Sigmoid colon (tissue), 7 donors: ENCODE data around the gene GDF15. TPM values are rescaled to one million over a fixed set of nuclear protein-coding genes. Genes with fewer than 3 reads are reported as not detected.

Experiments used
- DNase-seq: peaks from one replicate; pipeline ENCODE4 v3.0.0-alpha.2; 2019
- H3K27ac ChIP-seq, 4 donors: fragments of 200-600 bp; sonication (generic); one replicate each; pipeline ENCODE4 v1.5.1; 2016 to 2019; ENCODE audit warnings: mild to moderate bottlenecking in 1 of 4
- H3K27me3 ChIP-seq, 3 donors: fragments of 200-600 bp; sonication (generic); one replicate each; pipeline ENCODE4 v1.5.1; 2019; ENCODE audit warnings: mild to moderate bottlenecking in 1 of 3
- H3K36me3 ChIP-seq, 4 donors: fragments of 200-600 bp; sonication (generic); one replicate each; pipeline ENCODE4 v1.5.1; 2016 to 2019
- H3K4me1 ChIP-seq, 4 donors: fragments of 200-600 bp; sonication (generic); one replicate each; pipeline ENCODE4 v1.5.1; 2017 to 2019
- H3K4me3 ChIP-seq, 4 donors: fragments of 200-600 bp; sonication (generic); one replicate each; pipeline ENCODE4 v1.5.1; 2017 to 2019; ENCODE audit warnings: mild to moderate bottlenecking in 2 of 4, moderate library complexity in 1 of 4
- H3K9me3 ChIP-seq, 4 donors: fragments of 200-600 bp in 3 of 4; sonication (generic) in 3 of 4; one replicate each; pipeline versions ENCODE4 v1.5.1 to v1.6.1; 2013 to 2019
- EP300 ChIP-seq, 4 donors: sonication (generic); formaldehyde crosslinking; IDR thresholded peaks; one replicate each; pipeline ENCODE4 v1.6.1; 2017; ENCODE audit warnings: antibody characterized with exemption in 4 of 4
- POLR2A ChIP-seq, 2 donors: fragments of 450-650 bp; IDR thresholded peaks; one replicate each; pipeline ENCODE4 v1.6.1; 2016; ENCODE audit warnings: antibody characterized with exemption in 2 of 2, mild to moderate bottlenecking in 2 of 2, moderate library complexity in 2 of 2
- POLR2AphosphoS5 ChIP-seq, 4 donors: sonication (generic); formaldehyde crosslinking; IDR thresholded peaks; one replicate each; pipeline ENCODE4 v1.6.1; 2017; ENCODE audit warnings: antibody characterized with exemption in 4 of 4
- WGBS, 2 donors: extraction: QIAGEN DNeasy Blood & Tissue Kit; methylation state at CpG; one replicate each; pipeline ENCODE4 v1.1.7; 2013; 5-methylcytosine and 5-hydroxymethylcytosine counted together
- intact Hi-C: fragments of 100-400 bp; cut with DNase I; formaldehyde crosslinking; loops from one replicate; pipeline ENCODE4 v1.15.1; 2023
- polyA plus RNA-seq, 3 donors: library from polyadenylated mRNA; stranded (reverse); fragments of 200-250 nt; gene quantifications; one replicate each; pipeline ENCODE4 v1.2.3, GENCODE V29; 2013
- total RNA-seq, 4 donors: library from RNA; depleted of rRNA; stranded (reverse); fragments of >200 nt; gene quantifications; one replicate each; pipeline ENCODE4 v1.1.0, GENCODE V29; 2016
- TF ChIP-seq, protein P1 (sequence below), 4 experiments: fragments of 450-650 bp in 3 of 4; fragments of 200-600 bp in 1 of 4; IDR thresholded peaks; one replicate each; pipeline ENCODE4 v1.5.1; 2016 to 2019; ENCODE audit warnings: antibody characterized with exemption in 4 of 4, mild to moderate bottlenecking in 3 of 4, moderate library complexity in 2 of 4
- donor health status: healthy with polysubstance abuse.
- donor health status: Bipolar disorder and iron deficiency.
- donor health status: healthy.

Gene GDF15
- total and polyA plus RNA-seq, 7 donors = 1.1 to 79.7 (median 7.2) TPM

DNA sequence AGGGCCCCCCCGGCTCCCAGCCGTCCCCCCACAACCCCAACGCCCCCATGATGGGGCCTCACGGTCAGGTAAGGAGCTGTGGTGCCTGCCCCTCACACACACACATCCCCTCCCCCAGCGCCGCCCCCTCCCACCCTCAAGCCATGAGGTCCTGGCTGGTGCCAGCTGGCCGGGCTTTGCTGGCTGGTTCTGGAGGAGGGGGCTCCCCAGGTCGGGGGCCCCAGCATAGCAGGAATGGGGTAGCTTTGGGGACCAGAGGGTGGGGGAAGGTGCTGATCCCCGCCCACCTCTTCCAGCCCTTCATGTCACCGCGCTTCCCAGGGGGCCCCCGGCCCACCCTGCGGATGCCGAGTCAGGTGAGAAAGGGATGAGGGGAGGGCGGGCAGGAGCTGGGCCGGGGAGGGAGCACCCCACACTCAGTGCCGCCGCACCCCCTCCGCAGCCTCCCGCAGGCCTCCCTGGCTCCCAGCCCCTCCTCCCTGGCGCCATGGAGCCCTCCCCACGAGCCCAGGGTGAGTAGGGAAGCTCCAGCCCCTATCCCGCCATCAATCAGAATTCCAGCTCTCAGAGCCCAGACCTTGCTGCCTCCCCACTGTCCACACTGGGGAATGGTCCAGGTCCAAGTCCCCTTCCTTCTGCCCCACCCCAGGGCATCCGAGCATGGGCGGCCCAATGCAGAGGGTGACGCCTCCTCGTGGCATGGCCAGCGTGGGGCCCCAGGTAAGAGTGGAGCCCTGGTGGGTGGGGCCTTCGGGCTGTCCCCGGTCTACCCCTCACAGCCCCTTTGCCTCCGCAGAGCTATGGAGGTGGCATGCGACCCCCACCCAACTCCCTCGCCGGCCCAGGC is 45.6 kb downstream of the GDF15 start:
- peaks cover 0 to 32% (median 0%) of the 10 kb centered on the region in 3 donors for H3K27me3 ChIP-seq
- no peak for TF ChIP-seq POLR2AphosphoS5 (IDR thresholded peaks at IDR 0.05)
- TF ChIP-seq, protein P1, sequence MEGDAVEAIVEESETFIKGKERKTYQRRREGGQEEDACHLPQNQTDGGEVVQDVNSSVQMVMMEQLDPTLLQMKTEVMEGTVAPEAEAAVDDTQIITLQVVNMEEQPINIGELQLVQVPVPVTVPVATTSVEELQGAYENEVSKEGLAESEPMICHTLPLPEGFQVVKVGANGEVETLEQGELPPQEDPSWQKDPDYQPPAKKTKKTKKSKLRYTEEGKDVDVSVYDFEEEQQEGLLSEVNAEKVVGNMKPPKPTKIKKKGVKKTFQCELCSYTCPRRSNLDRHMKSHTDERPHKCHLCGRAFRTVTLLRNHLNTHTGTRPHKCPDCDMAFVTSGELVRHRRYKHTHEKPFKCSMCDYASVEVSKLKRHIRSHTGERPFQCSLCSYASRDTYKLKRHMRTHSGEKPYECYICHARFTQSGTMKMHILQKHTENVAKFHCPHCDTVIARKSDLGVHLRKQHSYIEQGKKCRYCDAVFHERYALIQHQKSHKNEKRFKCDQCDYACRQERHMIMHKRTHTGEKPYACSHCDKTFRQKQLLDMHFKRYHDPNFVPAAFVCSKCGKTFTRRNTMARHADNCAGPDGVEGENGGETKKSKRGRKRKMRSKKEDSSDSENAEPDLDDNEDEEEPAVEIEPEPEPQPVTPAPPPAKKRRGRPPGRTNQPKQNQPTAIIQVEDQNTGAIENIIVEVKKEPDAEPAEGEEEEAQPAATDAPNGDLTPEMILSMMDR (IDR thresholded peaks at IDR 0.05) = no peak
- TF ChIP-seq EP300 (IDR thresholded peaks at IDR 0.05) = no peak
- TF ChIP-seq POLR2A (IDR thresholded peaks at IDR 0.05) = no peak
- intact Hi-C loops = no loop called here
- no peak overlapping the region for H3K4me3 ChIP-seq
- WGBS, 2 donors = 85 to 91% methylated on average over 34 of the region's 34 CpGs
- H3K9me3 ChIP-seq = no peaks in the 10 kb centered on the region
- peak; percentile 66 for DNase-seq
- H3K27ac ChIP-seq = no peak overlapping the region
- H3K4me1 ChIP-seq = peaks cover 4 to 52% (median 40%) of the 10 kb centered on the region in 4 donors
- peaks cover 0 to 11% (median 0%) of the 10 kb centered on the region in 4 donors for H3K36me3 ChIP-seq

DNA sequence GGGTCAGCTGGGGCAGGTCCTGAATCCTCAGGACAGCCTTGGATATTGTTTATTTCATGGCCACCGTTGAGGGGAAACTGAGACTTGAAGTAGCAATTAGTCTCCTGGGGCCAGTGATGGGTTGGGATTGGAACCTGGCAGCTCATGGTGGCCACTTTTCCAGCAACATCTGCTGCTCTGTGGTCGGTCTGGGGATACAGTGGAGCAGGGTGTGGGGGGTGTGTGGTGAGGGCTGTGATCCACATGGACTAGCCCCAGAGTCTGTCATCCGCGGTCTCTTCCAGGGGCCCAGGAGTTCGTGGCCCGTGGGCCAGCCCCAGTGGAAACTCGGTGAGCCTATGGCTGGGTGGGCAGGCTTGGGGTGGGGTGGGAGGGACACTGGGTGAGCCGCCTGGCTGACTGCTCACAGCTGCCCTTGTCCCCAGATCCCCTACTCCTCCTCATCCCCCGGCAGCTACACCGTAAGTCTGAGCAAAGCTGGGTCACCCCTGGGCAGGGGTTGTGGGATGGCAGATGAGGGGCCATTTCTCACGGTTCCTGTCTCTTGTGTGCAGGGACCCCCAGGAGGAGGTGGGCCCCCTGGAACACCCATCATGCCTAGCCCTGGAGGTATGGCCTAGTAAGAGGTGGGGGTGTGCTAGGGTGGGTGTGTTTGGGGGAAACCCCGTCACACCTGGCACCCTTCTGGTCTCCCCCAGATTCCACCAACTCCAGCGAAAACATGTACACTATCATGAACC is 46.5 kb downstream of the GDF15 start:
- Histone ChIP-seq H3K9me3 (no peaks in the 10 kb centered on the region), H3K27ac (peak overlapping the region; percentile 28 to 66 (median 55)), H3K27me3 (peaks cover under 1 to 41% (median 8%) of the 10 kb centered on the region in 3 donors), H3K36me3 (peaks cover 0 to 11% (median 0%) of the 10 kb centered on the region in 4 donors), H3K4me3 (peak overlapping the region in 2 of 4 donors; percentile 57), H3K4me1 (peaks cover 4 to 53% (median 46%) of the 10 kb centered on the region in 4 donors)
- intact Hi-C loops = no loop called here
- DNase-seq = peak; percentile 66
- 77 to 90% methylated on average over 13 of the region's 13 CpGs for WGBS, 2 donors
- TF ChIP-seq POLR2AphosphoS5 (IDR thresholded peaks at IDR 0.05) = no peak
- no peak for TF ChIP-seq POLR2A (IDR thresholded peaks at IDR 0.05)
- TF ChIP-seq, protein P1 (IDR thresholded peaks at IDR 0.05) = no peak
- TF ChIP-seq EP300 (IDR thresholded peaks at IDR 0.05) = no peak

DNA sequence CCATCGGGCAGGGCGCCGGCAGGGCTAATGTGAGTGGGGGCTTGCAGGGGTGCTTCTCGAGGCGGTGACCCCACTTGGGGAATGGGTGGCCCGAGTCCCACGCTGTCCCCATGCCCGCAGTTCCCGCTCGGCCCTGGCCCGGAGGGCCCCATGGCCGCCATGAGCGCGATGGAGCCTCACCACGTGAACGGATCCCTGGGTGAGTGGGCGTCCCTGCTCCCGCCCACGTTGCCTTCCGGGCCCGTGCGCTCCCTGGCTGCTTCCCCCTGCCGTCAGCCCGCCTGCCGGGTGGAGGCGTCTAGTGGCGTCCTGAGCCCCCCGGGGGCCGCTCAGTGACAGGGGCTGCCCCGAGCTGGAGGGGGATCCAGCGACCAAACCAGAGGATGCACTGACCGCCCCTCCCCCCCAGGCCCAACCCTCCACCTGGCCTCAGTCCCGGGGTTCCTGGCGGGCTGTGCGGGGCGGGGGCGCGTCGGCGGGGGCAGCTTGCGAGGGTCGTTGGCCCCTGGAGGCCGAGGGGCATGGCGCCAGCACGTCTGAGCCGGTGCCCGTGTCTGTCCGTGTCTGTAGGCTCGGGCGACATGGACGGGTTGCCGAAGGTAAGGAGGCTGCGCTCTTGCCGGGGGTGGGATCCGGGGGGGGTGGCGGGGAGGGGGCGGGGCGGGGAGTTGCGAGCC is 47.2 kb downstream of the GDF15 start:
- Histone ChIP-seq H3K27me3 (peaks cover 4 to 48% (median 15%) of the 10 kb centered on the region in 3 donors), H3K9me3 (no peaks in the 10 kb centered on the region), H3K4me1 (peaks cover 4 to 58% (median 53%) of the 10 kb centered on the region in 4 donors), H3K27ac (peak overlapping the region; percentile 28 to 66 (median 55)), H3K4me3 (peak overlapping the region; percentile 29 to 57 (median 49)), H3K36me3 (peaks cover 0 to 11% (median 0%) of the 10 kb centered on the region in 4 donors)
- peak; percentile 76 for DNase-seq
- intact Hi-C loops = no loop called here
- 29 to 71% methylated on average over 58 to 59 of the region's 59 CpGs for WGBS, 2 donors
- TF ChIP-seq EP300 (IDR thresholded peaks at IDR 0.05) (no peak), POLR2AphosphoS5 (IDR thresholded peaks at IDR 0.05) (peak in 3 of 4 donors; percentile 5 to 28 (median 9))

DNA sequence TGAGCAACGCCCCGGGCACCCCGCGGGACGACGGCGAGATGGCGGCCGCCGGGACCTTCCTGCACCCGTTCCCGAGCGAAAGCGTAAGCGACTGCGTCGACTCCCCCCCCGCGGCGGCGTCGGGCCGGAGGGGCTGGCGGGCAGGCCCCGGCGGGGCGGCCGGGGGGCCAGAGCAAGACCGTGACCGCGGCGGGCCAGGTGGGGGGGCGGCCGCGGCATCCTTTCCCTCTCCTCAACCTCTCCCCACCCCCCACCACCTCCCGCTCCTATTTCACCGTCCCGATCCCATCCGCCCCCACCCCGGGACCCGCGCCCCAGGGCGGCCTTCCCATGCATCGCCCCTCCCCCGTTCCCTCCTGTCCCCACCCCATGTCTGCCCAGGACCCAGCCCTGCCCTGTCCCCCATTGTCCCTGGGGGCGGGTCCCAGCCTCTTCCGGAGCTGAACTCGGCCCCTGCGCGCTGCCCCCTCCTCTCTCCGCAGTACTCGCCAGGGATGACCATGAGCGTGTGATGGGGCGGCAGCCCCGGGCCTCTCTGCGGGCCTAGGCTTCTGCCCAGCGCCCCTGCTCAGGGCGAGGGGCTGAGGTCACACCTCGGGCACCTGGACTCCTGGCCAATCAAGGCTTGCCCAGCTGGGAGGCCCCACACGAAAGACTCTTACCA is 47.9 kb downstream of the GDF15 start:
- H3K9me3 ChIP-seq = no peaks in the 10 kb centered on the region
- TF ChIP-seq EP300 (IDR thresholded peaks at IDR 0.05) (no peak), POLR2A (IDR thresholded peaks at IDR 0.05) (no peak), POLR2AphosphoS5 (IDR thresholded peaks at IDR 0.05) (no peak)
- TF ChIP-seq, protein P1 (IDR thresholded peaks at IDR 0.05) = no peak
- peaks cover 0 to 11% (median 0%) of the 10 kb centered on the region in 4 donors for H3K36me3 ChIP-seq
- WGBS, 2 donors = 43 to 76% methylated on average over 60 of the region's 60 CpGs
- DNase-seq = peak; percentile 58
- H3K27ac ChIP-seq = peak overlapping the region; percentile 28 to 66 (median 55)
- peaks cover 4 to 55% (median 22%) of the 10 kb centered on the region in 3 donors for H3K27me3 ChIP-seq
- H3K4me3 ChIP-seq = peak overlapping the region; percentile 29 to 57 (median 49)
- intact Hi-C loops = no loop called here
- H3K4me1 ChIP-seq = peaks cover under 1 to 58% (median 54%) of the 10 kb centered on the region in 4 donors
